Right lobe of liver (tissue), 6 donors: ENCODE measurements around the gene MFAP2. TPM values are rescaled to one million over a fixed set of nuclear protein-coding genes. Genes with fewer than 3 reads are reported as not detected.
A peak's percentile ranks its signal among the peaks of the same experiment; 100 is the strongest.

Experiments
- ATAC-seq, 4 donors: fragments of 200-7000 bp; cut with Tn5 transposase; one replicate each; pipeline ENCODE4 v1.9.1; 2020; ENCODE audit warnings: mild to moderate bottlenecking in 4 of 4, moderate library complexity in 4 of 4
- DNase-seq, 3 donors: peaks; one replicate each; pipeline ENCODE4 v3.0.0-alpha.2; 2020
- H3K27ac ChIP-seq, 3 donors: fragments of 200-600 bp; one replicate each; pipeline ENCODE4 v1.8.0; 2022
- H3K27me3 ChIP-seq, 2 donors: fragments of 200-600 bp; one replicate each; pipeline ENCODE4 v1.8.0; 2022
- H3K36me3 ChIP-seq, 4 donors: fragments of 200-600 bp; sonication (generic) in 1 of 4; one replicate each; pipeline versions ENCODE4 v1.5.1 to v1.8.0; 2017 to 2022; ENCODE audit warnings: control low read depth in 1 of 4
- H3K4me1 ChIP-seq, 4 donors: fragments of 200-600 bp; sonication (generic) in 1 of 4; one replicate each; pipeline versions ENCODE4 v1.5.1 to v1.8.0; 2017 to 2022; ENCODE audit warnings: control low read depth in 1 of 4
- H3K4me3 ChIP-seq, 3 donors: fragments of 200-600 bp; one replicate each; pipeline ENCODE4 v1.8.0; 2022
- H3K9me3 ChIP-seq, 4 donors: fragments of 200-600 bp; sonication (generic) in 1 of 4; one replicate each; pipeline versions ENCODE4 v1.5.1 to v1.8.0; 2017 to 2022; ENCODE audit warnings: control low read depth in 1 of 4
- POLR2A ChIP-seq: fragments of 450-650 bp; IDR thresholded peaks from one replicate; pipeline ENCODE4 v1.6.1; 2017; ENCODE audit warnings: antibody characterized with exemption, mild to moderate bottlenecking
- WGBS: methylation state at CpG from one replicate; pipeline ENCODE4 v1.1.6; 2018; ENCODE audit warnings: low coverage, low lambda C conversion rate; ENCODE audit not compliant: insufficient coverage; ENCODE audit errors: missing lambda C conversion rate; 5-methylcytosine and 5-hydroxymethylcytosine counted together
- intact Hi-C, 2 donors: fragments of 100-400 bp; cut with DNase I; formaldehyde crosslinking; loops; one replicate each; pipeline versions ENCODE4 v1.11.2 to v1.14.1; 2022
- total RNA-seq, 6 experiments: library from RNA; depleted of rRNA in 2 of 6; stranded (reverse); fragments of >200 nt in 2 of 6; fragmentation: NEBNext Ultra II Directional in 3 of 6; extraction: Animal tissue kit (Norgen Biotek cat#: 25700) in 3 of 6; gene quantifications; one replicate each; pipeline versions ENCODE4 v1.1.0 to v1.2.4, GENCODE V29; 2016 to 2023
- TF ChIP-seq, protein P1 (sequence below), 4 donors: fragments of 200-600 bp in 3 of 4; fragments of 450-650 bp in 1 of 4; IDR thresholded peaks; one replicate each; pipeline versions ENCODE4 v1.5.1 to v1.8.0; 2016 to 2022; ENCODE audit warnings: antibody characterized with exemption in 4 of 4, mild to moderate bottlenecking in 2 of 4
- donor health status: DM: no; HTN: yes; CAD: no.
- donor health status: DM: no; HTN: no; CAD: no.
- donor health status: DM: no; HTN: no; CAD: no.
- donor health status: DM: no; HTN: yes; CAD: no.
- donor health status: DM: no; HTN: yes; CAD: no.

Gene MFAP2
- total RNA-seq, 6 experiments from 2014 or later = 0.35 to 1.3 (median 1.2) TPM; not detected in 3

DNA sequence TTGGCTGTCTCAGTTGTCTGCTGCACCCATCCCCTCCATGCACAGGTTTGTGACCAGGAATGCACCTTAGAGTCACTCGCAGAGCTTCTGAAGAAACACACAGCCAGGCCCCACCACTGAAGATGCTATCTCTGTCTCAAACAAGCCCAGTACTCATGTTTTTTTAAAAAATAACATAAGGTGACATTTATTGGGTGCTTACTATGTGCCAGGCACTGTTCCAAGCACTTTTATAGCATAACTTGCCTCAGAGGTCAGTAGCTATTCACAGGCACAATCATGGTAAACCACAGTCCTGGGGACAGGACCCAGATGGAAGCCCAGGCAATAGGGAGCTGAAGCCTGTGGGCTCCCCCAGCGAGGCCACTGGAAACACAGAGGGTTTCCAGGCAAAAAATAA lies 40.1 kb upstream of the MFAP2 start:
- H3K27ac ChIP-seq = no peak overlapping the region
- ATAC-seq (no peak), DNase-seq (peak in 1 of 3 donors; percentile 1)
- no peak overlapping the region for H3K4me3 ChIP-seq
- H3K27me3 ChIP-seq = no peaks in the 10 kb centered on the region
- peaks cover 0 to 5% (median 0%) of the 10 kb centered on the region in 4 donors for H3K4me1 ChIP-seq
- no peaks in the 10 kb centered on the region for H3K9me3 ChIP-seq
- intact Hi-C loops = no loop called here
- no peak for TF ChIP-seq POLR2A
- TF ChIP-seq, protein P1, sequence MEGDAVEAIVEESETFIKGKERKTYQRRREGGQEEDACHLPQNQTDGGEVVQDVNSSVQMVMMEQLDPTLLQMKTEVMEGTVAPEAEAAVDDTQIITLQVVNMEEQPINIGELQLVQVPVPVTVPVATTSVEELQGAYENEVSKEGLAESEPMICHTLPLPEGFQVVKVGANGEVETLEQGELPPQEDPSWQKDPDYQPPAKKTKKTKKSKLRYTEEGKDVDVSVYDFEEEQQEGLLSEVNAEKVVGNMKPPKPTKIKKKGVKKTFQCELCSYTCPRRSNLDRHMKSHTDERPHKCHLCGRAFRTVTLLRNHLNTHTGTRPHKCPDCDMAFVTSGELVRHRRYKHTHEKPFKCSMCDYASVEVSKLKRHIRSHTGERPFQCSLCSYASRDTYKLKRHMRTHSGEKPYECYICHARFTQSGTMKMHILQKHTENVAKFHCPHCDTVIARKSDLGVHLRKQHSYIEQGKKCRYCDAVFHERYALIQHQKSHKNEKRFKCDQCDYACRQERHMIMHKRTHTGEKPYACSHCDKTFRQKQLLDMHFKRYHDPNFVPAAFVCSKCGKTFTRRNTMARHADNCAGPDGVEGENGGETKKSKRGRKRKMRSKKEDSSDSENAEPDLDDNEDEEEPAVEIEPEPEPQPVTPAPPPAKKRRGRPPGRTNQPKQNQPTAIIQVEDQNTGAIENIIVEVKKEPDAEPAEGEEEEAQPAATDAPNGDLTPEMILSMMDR (IDR thresholded peaks at IDR 0.05) = no peak
- H3K36me3 ChIP-seq = peaks cover 0 to 81% (median 50%) of the 10 kb centered on the region in 4 donors
- WGBS = 83% methylated on average over 1 of the region's 2 CpGs

DNA sequence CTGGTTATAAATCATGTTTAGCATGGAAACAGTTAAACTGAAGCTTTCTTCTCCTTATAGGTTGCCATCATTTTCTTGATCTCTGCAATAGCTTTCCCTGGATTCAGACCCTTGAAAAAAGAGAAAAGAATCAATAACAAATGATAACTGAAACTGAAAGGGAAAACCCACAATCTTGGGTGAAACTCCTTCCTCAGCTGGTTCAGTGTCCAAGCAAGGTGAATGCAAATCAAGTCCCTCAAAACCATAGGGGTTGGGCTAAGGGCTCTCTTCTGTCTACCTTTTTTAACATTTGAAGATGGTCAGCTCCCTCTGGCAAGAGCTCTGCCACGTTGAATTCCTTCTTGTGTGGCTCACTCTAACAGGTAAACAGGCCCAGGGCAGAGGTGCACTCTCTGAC lies 38.4 kb upstream of the MFAP2 start:
- TF ChIP-seq, protein P1 (IDR thresholded peaks at IDR 0.05) = no peak
- no peak for TF ChIP-seq POLR2A

DNA sequence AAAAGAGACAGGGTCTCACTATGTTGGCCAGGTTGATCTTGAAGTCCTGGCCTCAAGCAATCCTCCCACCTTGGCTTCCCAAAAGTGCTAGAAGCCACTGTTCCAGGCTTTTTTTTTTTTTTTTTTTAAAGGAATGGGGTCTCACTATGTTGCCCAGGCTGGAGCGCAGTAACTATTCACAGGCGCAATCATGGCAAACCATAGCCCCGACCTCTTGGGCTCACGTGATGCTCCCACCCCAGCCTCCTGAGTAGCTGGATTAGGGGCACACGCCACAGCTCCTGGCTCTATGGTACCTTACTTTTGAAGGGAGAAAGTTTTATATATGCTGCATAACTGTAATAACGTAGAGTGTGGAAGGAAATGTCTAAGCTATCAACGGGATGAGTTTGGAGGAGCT lies 37.0 kb upstream of the MFAP2 start:
- Histone ChIP-seq H3K27ac (no peak overlapping the region), H3K4me1 (peaks cover 0 to 5% (median 0%) of the 10 kb centered on the region in 4 donors), H3K4me3 (no peak overlapping the region), H3K36me3 (peaks cover 0 to 50% (median 32%) of the 10 kb centered on the region in 4 donors), H3K27me3 (no peaks in the 10 kb centered on the region), H3K9me3 (no peaks in the 10 kb centered on the region)
- DNase-seq = no peak
- WGBS = 89% methylated on average over 7 of the region's 7 CpGs
- TF ChIP-seq, protein P1 (IDR thresholded peaks at IDR 0.05) = no peak
- no peak for TF ChIP-seq POLR2A
- intact Hi-C loops = loop anchor here in 1 of 2 donors (10.0 kb wide), 1 partner anchor 53 kb away; no protein-coding TSS in a partner anchor
- ATAC-seq = no peak

More for the DNA sequence above, 38.4 kb upstream of the MFAP2 start:
- intact Hi-C loops = loop anchor here in 1 of 2 donors (10.0 kb wide), 1 partner anchor 54 kb away; no protein-coding TSS in a partner anchor
- Histone ChIP-seq H3K4me3 (no peak overlapping the region), H3K9me3 (no peaks in the 10 kb centered on the region), H3K36me3 (peaks cover 0 to 64% (median 42%) of the 10 kb centered on the region in 4 donors), H3K27me3 (no peaks in the 10 kb centered on the region), H3K4me1 (peaks cover 0 to 5% (median 0%) of the 10 kb centered on the region in 4 donors), H3K27ac (no peak overlapping the region)
- ATAC-seq = no peak
- DNase-seq = no peak
- 36% methylated on average over 1 of the region's 1 CpG for WGBS

DNA sequence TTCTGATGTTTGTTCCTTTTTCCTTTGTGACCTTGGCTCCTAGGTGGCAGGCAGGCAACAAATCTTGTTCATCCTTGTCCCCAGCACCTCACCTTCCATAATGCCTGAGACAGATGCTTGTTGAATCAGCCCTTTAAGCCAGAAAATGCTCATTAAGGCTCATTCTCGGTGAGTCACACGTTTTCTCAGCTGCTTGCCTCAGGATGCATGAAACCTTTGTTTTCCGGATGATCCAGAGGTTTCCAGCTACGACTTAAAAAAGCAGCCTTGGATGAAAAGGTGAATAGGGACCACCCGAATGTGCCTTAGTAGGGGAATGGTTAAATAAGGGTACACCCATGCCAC lies 35.9 kb upstream of the MFAP2 start:
- H3K27me3 ChIP-seq = no peaks in the 10 kb centered on the region
- H3K36me3 ChIP-seq = peaks cover 0 to 38% (median 22%) of the 10 kb centered on the region in 4 donors
- 69% methylated on average over 5 of the region's 5 CpGs for WGBS
- DNase-seq (no peak), ATAC-seq (no peak)
- no peak overlapping the region for H3K27ac ChIP-seq
- no peak overlapping the region for H3K4me3 ChIP-seq
- H3K4me1 ChIP-seq = peaks cover 0 to 9% (median 0%) of the 10 kb centered on the region in 4 donors
- intact Hi-C loops = loop anchor here in 1 of 2 donors (10.0 kb wide), 1 partner anchor 51 kb away; no protein-coding TSS in a partner anchor
- TF ChIP-seq, protein P1 (IDR thresholded peaks at IDR 0.05) = no peak
- TF ChIP-seq POLR2A = no peak
- H3K9me3 ChIP-seq = no peaks in the 10 kb centered on the region
